K562 (cell line): Measurements from ENCODE around the gene NOX1. TPM values are rescaled to one million over a fixed set of nuclear protein-coding genes. Genes with fewer than 3 reads are reported as not detected.

Experiments
- ATAC-seq: fragments of 200-7000 bp; cut with Tn5 transposase; 3 replicates; pipeline ENCODE4 v1.9.1; 2020; ENCODE audit warnings: moderate library complexity
- BruUV-seq: library from RNA; stranded (reverse); fragments of 400-500 nt; replicated peaks from 2 replicates; lab custom pipeline; 2021; lab: Mats Ljungman, UMichigan
- CTCF ChIA-PET: fragments of 300-600 bp; formaldehyde crosslinking; extraction: SDS; loops from one replicate; lab custom pipeline; 2021; ENCODE audit warnings: low intra/inter-chr PET ratio; lab: Yijun Ruan, JAX
- POLR2A ChIA-PET: fragments of 300-600, 350-650 bp; sonication (Branson Sonifier 250); formaldehyde crosslinking; extraction: SDS; loops from one replicate; lab custom pipeline; 2021; ENCODE audit warnings: antibody characterized with exemption, inconsistent platforms; lab: Yijun Ruan, JAX
- DNase-seq, 4 experiments: peaks; one replicate each; pipeline versions ENCODE4 v3.0.0 to v3.0.0-alpha.2; 2011 to 2018; ENCODE audit warnings: low spot score in 3 of 4, mixed read lengths in 3 of 4; ENCODE audit errors: extremely low read depth in 1 of 4
- FAIRE-seq: peaks from 2 replicates; lab custom pipeline; 2011; peaks lifted over from hg19 to GRCh38; lab: Jason Lieb, UNC
- H2AFZ ChIP-seq: 2 replicates; pipeline ENCODE4 v1.6.0; 2011; ENCODE audit warnings: low read depth, low read length, control low read depth, inconsistent platforms
- H3K27ac ChIP-seq: fragments of 200-600 bp; 3 replicates; pipeline ENCODE4 v1.8.0; 2011; ENCODE audit warnings: low read depth, mild to moderate bottlenecking, control low read depth, inconsistent platforms, low read length, moderate library complexity, mixed read lengths; ENCODE audit errors: extremely low read depth
- H3K27me3 ChIP-seq, 2 experiments: fragments of 300-600 bp in 1 of 2; 2 replicates in 1 of 2; 3 replicates in 1 of 2; pipeline versions ENCODE4 v1.6.0 to v1.8.0; 2011; ENCODE audit warnings: inconsistent platforms in 2 of 2, low read length in 2 of 2, mild to moderate bottlenecking in 1 of 2, mixed read lengths in 1 of 2, moderate library complexity in 1 of 2; ENCODE audit not compliant: control insufficient read depth in 2 of 2, insufficient read depth in 2 of 2
- H3K36me3 ChIP-seq: fragments of 300-600 bp; 3 replicates; pipeline ENCODE4 v1.8.0; 2011; ENCODE audit warnings: mild to moderate bottlenecking, low read length, inconsistent platforms; ENCODE audit not compliant: control insufficient read depth, insufficient read depth
- H3K4me1 ChIP-seq, 2 experiments: fragments of 200-600 bp in 1 of 2; replicated peaks in 1 of 2; 2 replicates in 1 of 2; 3 replicates in 1 of 2; pipeline versions ENCODE4 v1.5.1 to v1.8.0; 2011; ENCODE audit warnings: inconsistent platforms in 2 of 2, low read length in 2 of 2, mild to moderate bottlenecking in 1 of 2, mixed read lengths in 1 of 2, moderate library complexity in 1 of 2; ENCODE audit not compliant: control insufficient read depth in 2 of 2, insufficient read depth in 2 of 2
- H3K4me2 ChIP-seq: 2 replicates; pipeline ENCODE4 v1.6.1; 2011; ENCODE audit warnings: low read length, control low read depth, inconsistent platforms, mixed read lengths; ENCODE audit not compliant: insufficient read depth
- H3K4me3 ChIP-seq: fragments of 200-600 bp; sonication (generic), shearing (Covaris generic); 2 replicates; pipeline ENCODE4 v1.5.1; 2016; ENCODE audit warnings: control low read depth, inconsistent platforms
- H3K79me2 ChIP-seq: fragments of 200-600 bp; 3 replicates; pipeline ENCODE4 v1.8.0; 2011; ENCODE audit warnings: low read length, inconsistent platforms; ENCODE audit not compliant: control insufficient read depth, insufficient read depth
- H3K9ac ChIP-seq, 2 experiments: 2 replicates each; pipeline versions ENCODE4 v1.6.0 to v1.6.1; 2011; ENCODE audit warnings: low read depth in 2 of 2, low read length in 2 of 2, control low read depth in 1 of 2, inconsistent platforms in 1 of 2, mild to moderate bottlenecking in 1 of 2, mixed read lengths in 1 of 2; ENCODE audit not compliant: insufficient read depth in 1 of 2
- H3K9me1 ChIP-seq: one replicate; pipeline ENCODE4 v1.6.0; 2011; ENCODE audit warnings: inconsistent platforms, mild to moderate bottlenecking, low read length, moderate library complexity; ENCODE audit not compliant: control insufficient read depth, insufficient read depth
- H3K9me3 ChIP-seq: replicated peaks from 2 replicates; pipeline ENCODE4 v1.5.1; 2011; ENCODE audit warnings: low read depth, low read length, inconsistent platforms; ENCODE audit not compliant: control insufficient read depth, insufficient read depth
- H4K20me1 ChIP-seq: replicated peaks from 2 replicates; pipeline ENCODE4 v1.6.1; 2011; ENCODE audit warnings: low read length, inconsistent platforms, mixed read lengths; ENCODE audit not compliant: control insufficient read depth, insufficient read depth
- C11orf30 ChIP-seq: fragments of 450-650 bp; IDR thresholded peaks from 2 replicates; pipeline ENCODE4 v1.6.1; 2016; ENCODE audit warnings: low read depth, mild to moderate bottlenecking
- CUX1 ChIP-seq: fragments of 200-800 bp; sonication (Bioruptor generic); IDR thresholded peaks from 2 replicates; pipeline ENCODE4 v1.6.1; 2016; ENCODE audit warnings: missing genetic modification characterization, missing compliant biosample characterization
- ETS1 ChIP-seq: conservative IDR thresholded peaks from 2 replicates; pipeline ENCODE4 v1.6.1; 2011; ENCODE audit warnings: low read depth, mild to moderate bottlenecking, low read length; ENCODE audit not compliant: control insufficient read depth
- HSF4 ChIP-seq: fragments of 250-450 bp; sonication (Bioruptor Pico); IDR thresholded peaks from 2 replicates; pipeline ENCODE4 v2.1.2; 2022; ENCODE audit warnings: mild to moderate bottlenecking, moderate library complexity, borderline replicate concordance
- MEF2A ChIP-seq: IDR thresholded peaks from 2 replicates; pipeline ENCODE4 v1.6.1; 2011; ENCODE audit warnings: low read depth, mild to moderate bottlenecking, low read length, moderate library complexity; ENCODE audit not compliant: control insufficient read depth
- MLLT1 ChIP-seq, 2 experiments: fragments of 450-650 bp; IDR thresholded peaks; 2 replicates each; pipeline ENCODE4 v1.6.1; 2016
- MYBL2 ChIP-seq, 2 experiments: fragments of 450-650 bp in 1 of 2; sonication (generic) in 1 of 2; formaldehyde crosslinking in 1 of 2; IDR thresholded peaks; 2 replicates each; pipeline versions ENCODE4 v1.6.1 to v1.8.1; 2017 to 2022; ENCODE audit warnings: borderline replicate concordance in 1 of 2, inconsistent platforms in 1 of 2, low read depth in 1 of 2, mild to moderate bottlenecking in 1 of 2, missing genetic modification reagents in 1 of 2, moderate library complexity in 1 of 2
- NFIC ChIP-seq: fragments of 450-650 bp; IDR thresholded peaks from 2 replicates; pipeline ENCODE4 v1.6.1; 2017; ENCODE audit warnings: mild to moderate bottlenecking, inconsistent platforms
- ZBTB9 ChIP-seq: fragments of 450-650 bp; formaldehyde crosslinking; IDR thresholded peaks from 2 replicates; pipeline ENCODE4 v1.4.0; 2020; ENCODE audit warnings: mild to moderate bottlenecking, moderate library complexity
- ZNF316 ChIP-seq: fragments of 450-650 bp; IDR thresholded peaks from 2 replicates; pipeline ENCODE4 v1.6.1; 2016
- ZNF655 ChIP-seq: fragments of 250-450 bp; sonication (Bioruptor Pico); IDR thresholded peaks from 2 replicates; pipeline ENCODE4 v1.5.0; 2021
- ZNF778 ChIP-seq: fragments of 450-650 bp; formaldehyde crosslinking; IDR thresholded peaks from 2 replicates; pipeline ENCODE4 v1.4.0; 2020; ENCODE audit warnings: mild to moderate bottlenecking, moderate library complexity
- WGBS: fragments of 100-300 bp; shearing (Covaris generic); methylation state at CpG from one replicate; pipeline ENCODE4 v1.1.6; 2016; ENCODE audit warnings: low coverage, mixed read lengths; ENCODE audit not compliant: insufficient coverage; ENCODE audit errors: missing lambda C conversion rate; 5-methylcytosine and 5-hydroxymethylcytosine counted together
- in situ Hi-C: fragments of 300-500 bp; cut with MboI; formaldehyde crosslinking; loops from 4 replicates; pipeline ENCODE4 v1.15.0; 2018; ENCODE audit warnings: inconsistent platforms, mixed read lengths
- intact Hi-C: fragments of 100-400 bp; cut with micrococcal nuclease; formaldehyde crosslinking; loops from 2 replicates; pipeline ENCODE4 v1.14.2; 2022
- polyA plus RNA-seq, 8 experiments: library from polyadenylated mRNA; depleted of rRNA in 4 of 8; stranded (reverse) in 5 of 8; unstranded in 3 of 8; fragments of >200 nt; fragmentation: Nextera tagmentation in 2 of 8; fragmentation: Illumina TruSeq in 1 of 8; extraction: Ambion mirVana in 2 of 8; extraction: Trizol in 1 of 8; gene quantifications; 2 replicates each; pipeline versions ENCODE4 v1.2.1 to v1.2.3, GENCODE V29; 2011 to 2014; ENCODE audit warnings: inconsistent platforms in 1 of 8, missing spikeins in 1 of 8
- total RNA-seq, 7 experiments: library from RNA; depleted of rRNA in 6 of 7; stranded (reverse); fragments of >200 nt in 6 of 7; fragmentation: Illumina TruSeq in 2 of 7; extraction: Trizol in 2 of 7; gene quantifications; 2 replicates each; pipeline versions ENCODE4 v1.2.1 to v1.2.3, GENCODE V29; 2011 to 2021; ENCODE audit warnings: low replicate concordance in 1 of 7

The NOX1 gene
- total and polyA plus RNA-seq, 9 of the 15 experiments (the other 6 are each of a cell fraction or from before 2014, with no cell fraction given), result 0.01 TPM; not detected in 8

- intact Hi-C loops, result no loop called here
- peaks cover 4 to 6% of the 10 kb centered on the region in 2 experiments; a peak in 3 of 5 replicates for H3K4me1 ChIP-seq
- H3K79me2 ChIP-seq, result peaks cover 13% of the 10 kb centered on the region
- FAIRE-seq (no peak), DNase-seq (no peak), ATAC-seq (no peak)
- no peaks in the 10 kb centered on the region for H3K9me1 ChIP-seq
- H3K36me3 ChIP-seq, result peaks cover 7% of the 10 kb centered on the region
- H3K9ac ChIP-seq, result no peak overlapping the region
- H4K20me1 ChIP-seq, result no peaks in the 10 kb centered on the region
- H3K27me3 ChIP-seq, result no peaks in the 10 kb centered on the region; a peak in 1 of 5 replicates
- H3K4me2 ChIP-seq, result no peak overlapping the region
- H3K9me3 ChIP-seq, result no peaks in the 10 kb centered on the region
- in situ Hi-C loops, result no loop called here
- CTCF ChIA-PET, result no interaction called here
- POLR2A ChIA-PET, result no interaction called here
- no TSS peak for BruUV-seq
- H3K27ac ChIP-seq, result no peak overlapping the region
- H2AFZ ChIP-seq, result no peak overlapping the region
- 0% methylated on average over 2 of the region's 2 CpGs for WGBS
- H3K4me3 ChIP-seq, result no peak overlapping the region
- TF ChIP-seq HSF4 (CRISPR knock-in tag) (no peak), C11orf30 (peak; percentile 71), NFIC (no peak), CUX1 (CRISPR knock-in tag) (no peak), ETS1 (no peak), ZBTB9 (CRISPR knock-in tag) (no peak), MLLT1 (IDR thresholded peaks at IDR 0.05) (no peak), ZNF655 (no peak), MEF2A (no peak), ZNF778 (CRISPR knock-in tag) (no peak), MYBL2 (IDR thresholded peaks at IDR 0.05; ENCODE audit: low read depth) (no peak), MYBL2 (CRISPR knock-in tag; IDR thresholded peaks at IDR 0.05; ENCODE audit: borderline replicate concordance) (no peak), ZNF316 (peak; percentile 67)
Measured at GRCh38 chrX:100817340-100817739, 56.8 kb downstream of the NOX1 start.
